HG03521 (cell line): ENCODE measurements around the gene CABP1.

ENCODE experiments used
- ATAC-seq: cut with Tn5 transposase; IDR thresholded peaks from one replicate; pipeline ENCODE4 v1.9.1; 2021; ENCODE audit warnings: mild to moderate bottlenecking, moderate library complexity; ENCODE audit not compliant: unreplicated experiment

The CABP1 gene

GRCh38 chr12:120630104-120630892 is 10.1 kb upstream of the CABP1 start:
- no peak for ATAC-seq

GRCh38 chr12:120631097-120631496 is 9.3 kb upstream of the CABP1 start:
- ATAC-seq = no peak

DNA sequence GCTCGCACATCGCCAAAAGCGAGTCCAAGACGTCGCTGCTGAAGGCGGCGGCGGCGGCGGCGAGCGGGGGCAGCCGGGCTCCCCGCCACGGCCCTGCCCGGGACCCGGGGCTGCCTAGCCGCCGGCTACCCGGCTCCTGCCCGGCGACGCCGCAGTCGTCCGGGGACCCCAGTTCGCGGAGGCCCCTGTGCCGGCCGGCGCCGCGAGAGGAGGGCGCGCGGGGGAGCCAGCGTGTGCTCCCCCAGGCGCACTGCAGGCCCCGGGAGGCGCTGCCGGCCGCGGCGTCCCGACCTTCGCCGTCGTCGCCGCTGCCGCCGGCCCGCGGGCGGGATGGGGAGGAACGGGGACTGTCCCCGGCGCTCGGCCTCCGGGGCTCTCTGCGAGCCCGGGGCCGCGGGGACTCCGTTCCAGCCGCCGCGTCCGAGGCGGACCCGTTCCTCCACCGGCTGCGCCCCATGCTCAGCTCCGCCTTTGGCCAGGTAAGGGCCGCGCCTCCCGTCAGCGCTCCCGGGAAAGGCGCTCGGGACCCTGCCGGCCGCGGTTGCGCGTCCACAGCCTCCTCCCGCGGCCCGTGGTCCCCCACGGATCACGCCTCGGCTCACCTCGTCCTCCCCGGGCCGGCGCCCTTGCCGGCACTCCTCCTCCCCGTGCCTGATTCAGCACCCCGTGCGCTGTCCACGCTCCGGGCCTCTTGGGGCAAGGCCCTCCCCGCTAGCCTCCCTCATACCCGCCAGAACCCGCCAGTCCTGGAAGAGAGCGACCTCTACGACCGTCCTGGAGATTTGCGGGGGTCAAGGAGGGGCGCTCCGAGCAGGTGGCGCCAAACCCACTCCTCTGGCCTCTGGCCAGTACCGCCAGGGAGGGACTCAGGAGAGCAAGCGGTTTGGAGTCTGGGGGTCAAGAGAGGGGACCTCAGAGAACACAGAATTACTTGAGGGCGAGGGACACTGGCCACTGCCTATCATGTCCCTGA is 721 bp downstream of the CABP1 start:
- ATAC-seq = peak; percentile 39

DNA sequence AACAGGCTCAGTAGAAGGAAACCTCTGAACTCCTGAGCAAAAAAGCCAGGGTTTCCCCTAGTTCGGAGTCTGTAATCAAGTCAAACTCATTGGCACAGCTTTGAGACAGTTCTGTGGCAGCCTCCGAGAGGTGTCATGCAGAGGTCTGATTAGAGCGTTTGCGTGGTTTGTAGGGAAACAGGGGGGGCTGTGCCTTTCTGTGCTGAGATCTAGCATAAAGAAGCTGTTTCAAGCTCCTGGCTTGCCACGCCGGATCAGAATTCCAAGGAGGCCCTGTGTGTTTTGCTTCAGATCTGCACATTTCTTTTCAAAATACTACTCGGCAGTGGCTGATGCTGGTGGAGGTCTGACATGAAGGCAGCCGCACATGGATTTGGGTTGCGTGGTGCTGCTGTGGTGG is 1.7 kb downstream of the CABP1 start:
- ATAC-seq = no peak

- no peak for ATAC-seq
These were observed 2.4 kb downstream of the CABP1 start for GRCh38 chr12:120642826-120643225.

DNA sequence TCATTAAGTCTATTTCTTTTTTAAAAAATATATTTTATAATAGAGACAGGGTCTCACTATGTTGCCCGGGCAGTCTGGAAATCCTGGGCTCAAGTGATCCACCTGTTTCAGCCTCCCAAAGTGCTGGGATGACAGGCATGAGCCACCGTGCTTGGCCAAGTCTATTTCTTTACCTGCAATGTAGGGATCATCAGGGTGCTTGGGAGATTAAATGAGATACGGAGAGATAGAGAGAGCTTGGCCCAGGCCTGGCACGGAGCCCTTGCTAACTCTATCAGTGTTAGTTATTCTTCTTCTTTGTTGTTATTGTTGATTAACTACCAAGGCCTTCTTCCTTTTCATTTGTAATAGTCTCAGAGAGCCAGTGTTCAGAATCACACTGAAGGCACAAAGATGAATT is 3.1 kb downstream of the CABP1 start:
- ATAC-seq = no peak

GRCh38 chr12:120646044-120646443 is 5.6 kb downstream of the CABP1 start:
- ATAC-seq = no peak

GRCh38 chr12:120647375-120647755 is 6.9 kb downstream of the CABP1 start:
- no peak for ATAC-seq

DNA sequence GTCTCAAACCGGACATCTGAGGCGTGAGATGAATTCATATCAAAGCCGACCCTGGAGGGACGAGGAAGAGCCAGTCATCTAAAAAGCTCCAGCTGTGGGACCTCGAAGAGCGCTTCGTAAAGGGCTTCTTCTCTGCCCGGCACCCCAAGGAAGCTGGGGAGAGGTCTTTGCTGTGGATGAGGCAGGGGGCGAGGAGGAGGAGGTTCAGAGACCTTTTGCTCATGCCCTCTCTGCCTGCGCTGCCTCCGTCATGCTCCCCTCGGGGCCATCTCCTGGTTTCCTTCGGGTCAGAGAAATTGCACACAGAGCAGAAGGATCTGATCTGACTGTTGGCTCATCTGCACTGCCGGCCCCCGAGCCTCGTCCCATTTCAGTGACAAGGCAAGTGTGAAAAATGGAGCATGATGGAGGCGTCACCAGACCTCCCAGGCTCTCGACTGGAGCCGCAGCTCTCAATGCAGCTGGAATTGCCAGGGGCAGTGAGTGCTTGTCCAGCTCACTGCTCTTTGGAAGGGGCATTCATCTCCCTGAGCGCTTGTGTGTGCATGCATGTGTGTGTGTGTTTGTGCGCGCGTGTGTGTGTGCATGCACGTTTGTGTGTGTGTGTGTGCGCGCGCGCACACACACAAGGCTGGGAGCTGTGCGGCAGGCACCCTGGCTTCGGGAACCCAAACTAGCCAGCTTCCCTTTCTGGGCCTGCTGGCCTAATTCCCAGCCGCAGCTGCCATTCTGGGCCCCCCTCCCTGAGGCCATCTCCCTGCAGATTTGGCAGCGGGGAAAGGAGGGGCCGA is 9.2 kb downstream of the CABP1 start:
- no peak for ATAC-seq

GRCh38 chr12:120650233-120650690 is 9.8 kb downstream of the CABP1 start:
- no peak for ATAC-seq

DNA sequence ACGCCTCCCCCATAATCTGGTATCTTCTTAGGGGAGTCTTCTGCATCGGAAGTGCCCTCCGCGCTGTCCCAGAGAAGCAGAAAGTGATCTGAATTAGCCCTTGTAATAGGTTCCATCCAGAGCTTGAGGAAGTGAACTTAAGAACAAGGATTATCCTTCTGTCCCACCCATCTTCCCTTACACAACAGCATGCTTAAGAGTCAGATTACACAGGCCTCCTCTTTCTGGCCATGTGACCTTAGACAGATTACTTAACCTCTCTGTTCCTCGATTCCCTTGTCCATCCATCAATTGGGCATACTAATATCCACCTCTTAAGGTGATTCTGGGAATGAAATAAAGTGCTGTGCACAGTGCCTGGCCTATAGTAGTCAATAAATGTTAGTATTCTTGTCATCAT is 11.4 kb downstream of the CABP1 start:
- no peak for ATAC-seq

DNA sequence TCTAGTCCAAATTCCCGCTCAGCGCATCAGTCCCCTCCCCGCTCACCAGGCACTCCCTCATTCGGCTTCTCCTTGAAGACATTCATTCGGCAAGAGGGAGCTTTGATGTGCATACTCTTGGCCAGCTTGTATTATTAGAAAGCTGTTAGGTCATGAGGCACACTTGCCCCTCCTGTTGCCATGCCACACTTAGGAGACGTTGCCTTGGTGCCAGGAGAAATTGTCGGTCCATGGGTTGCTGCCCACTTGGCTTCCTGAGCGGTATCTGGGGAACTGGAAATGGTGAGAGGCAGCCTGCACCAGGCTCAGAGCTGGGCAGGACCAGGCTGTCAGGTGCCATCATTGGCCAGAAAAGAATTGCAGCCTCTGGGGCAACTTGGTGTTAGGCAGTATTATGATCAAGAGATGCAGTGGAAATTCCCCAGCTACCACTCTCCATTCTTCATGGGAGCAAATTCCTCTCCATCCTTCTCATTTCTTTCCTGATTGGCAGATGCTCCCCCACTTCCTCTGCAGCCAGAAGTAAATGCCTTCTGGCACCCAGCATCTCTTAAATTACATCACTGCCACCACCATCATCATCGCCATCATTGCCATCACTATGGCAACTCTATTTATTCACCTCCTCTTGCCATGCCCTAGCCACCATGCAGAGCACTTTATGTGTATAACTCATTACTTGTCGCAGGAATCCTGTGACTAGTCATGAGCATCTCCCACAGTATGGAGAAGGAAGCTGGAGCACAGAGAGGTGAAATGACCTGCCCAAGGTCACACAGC is 12.4 kb downstream of the CABP1 start:
- no peak for ATAC-seq

- ATAC-seq = no peak
These were observed 13.2 kb downstream of the CABP1 start for GRCh38 chr12:120653611-120654010.

- no peak for ATAC-seq
These were observed 14.2 kb downstream of the CABP1 start for GRCh38 chr12:120654656-120655055.

- no peak for ATAC-seq
These were observed 15.6 kb downstream of the CABP1 start for GRCh38 chr12:120656008-120656407.

GRCh38 chr12:120658286-120659150 is 18.1 kb downstream of the CABP1 start:
- ATAC-seq = no peak

GRCh38 chr12:120659151-120659525 is 18.7 kb downstream of the CABP1 start:
- no peak for ATAC-seq

DNA sequence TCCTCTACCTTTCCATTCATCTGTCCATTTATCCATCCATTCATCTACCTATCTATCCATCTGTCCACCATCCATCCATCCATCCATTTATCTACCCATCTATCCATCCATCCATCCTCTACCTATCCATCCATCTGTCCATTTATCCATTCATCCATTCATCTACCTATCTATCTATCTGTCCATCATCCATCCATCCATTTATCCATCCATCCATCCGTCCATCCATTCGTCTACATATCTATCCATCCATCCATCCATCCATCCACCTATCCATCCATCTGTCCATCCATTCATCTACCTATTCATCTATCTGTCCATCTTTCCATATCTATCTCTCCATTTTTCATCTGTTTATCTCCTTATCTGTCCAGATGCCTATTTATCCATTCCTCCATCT is 21.0 kb downstream of the CABP1 start:
- ATAC-seq = no peak

DNA sequence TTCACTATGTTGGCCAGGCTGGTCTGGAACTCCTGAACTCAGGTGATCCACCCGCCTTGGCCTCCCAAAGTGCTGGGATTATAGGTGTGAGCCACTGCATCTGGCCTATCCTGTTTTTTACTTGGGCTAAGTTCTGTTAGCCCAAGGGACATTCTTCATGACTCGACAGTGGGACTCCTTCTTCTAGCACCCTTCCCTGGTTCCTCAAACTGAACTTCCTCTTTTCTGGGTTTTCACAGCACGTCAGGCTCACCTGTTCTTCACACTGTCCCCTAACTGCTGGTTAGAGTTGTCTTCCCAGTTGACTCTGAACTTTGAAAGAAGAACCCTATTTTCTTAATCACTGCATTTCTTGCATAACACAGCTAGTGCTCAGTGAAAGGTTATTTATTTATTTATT is 22.5 kb downstream of the CABP1 start:
- ATAC-seq = no peak
